Subcutaneous abdominal adipose tissue (tissue), 5 donors: ENCODE measurements around the gene C4orf50.

ENCODE experiments used
- H3K27ac ChIP-seq: one replicate; pipeline ENCODE4 v1.7.0; 2013; ENCODE audit warnings: low read depth, mild to moderate bottlenecking, inconsistent platforms, low read length, moderate library complexity
- H3K27me3 ChIP-seq, 5 donors: one replicate each; pipeline ENCODE4 v1.7.0; 2013; ENCODE audit warnings: low read length in 5 of 5, inconsistent platforms in 1 of 5; ENCODE audit not compliant: control insufficient read depth in 5 of 5, insufficient read depth in 4 of 5
- H3K36me3 ChIP-seq, 5 donors: one replicate each; pipeline ENCODE4 v1.7.0; 2013; ENCODE audit warnings: low read length in 5 of 5; ENCODE audit not compliant: control insufficient read depth in 5 of 5, insufficient read depth in 5 of 5
- H3K4me1 ChIP-seq, 5 donors: one replicate each; pipeline ENCODE4 v1.7.0; 2013; ENCODE audit warnings: low read length in 5 of 5, mild to moderate bottlenecking in 3 of 5, moderate library complexity in 1 of 5; ENCODE audit not compliant: control insufficient read depth in 5 of 5, insufficient read depth in 5 of 5
- H3K4me3 ChIP-seq, 5 donors: one replicate each; pipeline ENCODE4 v1.7.0; 2013; ENCODE audit warnings: low read length in 5 of 5, low read depth in 1 of 5
- H3K9ac ChIP-seq, 5 donors: one replicate each; pipeline ENCODE4 v1.7.0; 2013; ENCODE audit warnings: low read length in 5 of 5, mild to moderate bottlenecking in 4 of 5, moderate library complexity in 3 of 5
- H3K9me3 ChIP-seq, 5 donors: one replicate each; pipeline ENCODE4 v1.7.0; 2013; ENCODE audit warnings: low read length in 5 of 5; ENCODE audit not compliant: control insufficient read depth in 5 of 5
- donor health status: healthy.
- donor health status: healthy.
- donor health status: healthy.
- donor health status: healthy.
- donor health status: healthy.

The C4orf50 gene

GRCh38 chr4:5900844-5901243 lies 117.4 kb downstream of the C4orf50 start:
- Histone ChIP-seq H3K4me3 (no peak overlapping the region), H3K27me3 (peaks cover 10 to 35% (median 20%) of the 10 kb centered on the region in 5 donors), H3K9me3 (peaks cover 0 to 12% (median 11%) of the 10 kb centered on the region in 5 donors), H3K27ac (no peak overlapping the region), H3K9ac (no peak overlapping the region), H3K36me3 (no peaks in the 10 kb centered on the region), H3K4me1 (no peaks in the 10 kb centered on the region)

- no peaks in the 10 kb centered on the region for H3K4me1 ChIP-seq
- H3K27ac ChIP-seq = no peak overlapping the region
- H3K9me3 ChIP-seq = peaks cover 0 to 12% (median 11%) of the 10 kb centered on the region in 5 donors
- H3K9ac ChIP-seq = no peak overlapping the region
- no peaks in the 10 kb centered on the region for H3K36me3 ChIP-seq
- H3K4me3 ChIP-seq = no peak overlapping the region
- H3K27me3 ChIP-seq = peaks cover 11 to 31% (median 24%) of the 10 kb centered on the region in 5 donors
These were observed 118.3 kb downstream of the C4orf50 start for GRCh38 chr4:5899881-5900280.

DNA sequence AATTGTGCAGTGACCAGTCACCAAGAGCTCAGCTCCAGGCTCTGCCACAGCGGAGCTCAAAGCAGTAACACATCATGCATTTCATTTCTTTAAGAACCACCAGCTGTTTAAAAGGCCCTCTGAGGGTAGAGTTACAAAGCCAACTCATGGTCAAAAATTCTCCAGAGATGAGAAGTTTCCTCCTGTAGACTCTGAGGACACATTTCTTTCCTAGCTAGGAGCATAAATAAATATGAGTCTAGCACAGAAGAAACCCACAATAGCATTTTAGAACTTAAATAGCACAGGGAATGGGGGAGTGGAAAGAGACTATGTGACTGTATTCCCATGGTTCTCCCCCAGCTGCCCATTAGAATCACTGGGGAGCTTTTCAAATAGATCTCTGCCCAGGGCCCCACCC lies 118.8 kb downstream of the C4orf50 start:
- H3K9me3 ChIP-seq = peaks cover 0 to 12% (median 11%) of the 10 kb centered on the region in 5 donors
- H3K27me3 ChIP-seq = peaks cover 7 to 32% (median 23%) of the 10 kb centered on the region in 5 donors
- H3K9ac ChIP-seq = no peak overlapping the region
- H3K27ac ChIP-seq = no peak overlapping the region
- no peak overlapping the region for H3K4me3 ChIP-seq
- no peaks in the 10 kb centered on the region for H3K4me1 ChIP-seq
- H3K36me3 ChIP-seq = no peaks in the 10 kb centered on the region

DNA sequence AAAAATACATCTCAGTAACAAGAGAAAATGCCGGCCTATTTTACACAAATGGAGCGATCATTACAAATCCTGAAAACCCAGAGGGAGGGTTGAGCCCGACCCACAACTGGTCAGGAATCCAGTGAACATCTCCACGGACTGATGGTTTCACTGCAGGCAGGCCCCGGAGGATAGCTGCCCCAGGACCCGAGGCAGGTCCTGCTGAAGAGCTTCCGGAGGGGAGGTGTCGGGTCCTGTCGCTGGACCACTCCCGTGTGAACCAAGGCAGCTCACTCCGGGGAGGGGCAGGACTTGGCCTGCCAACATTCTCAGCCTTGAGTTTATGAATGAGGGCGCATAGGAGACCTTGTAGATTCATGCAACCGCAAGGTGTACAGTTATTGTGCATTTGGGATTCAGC lies 120.6 kb downstream of the C4orf50 start:
- peaks cover 11 to 34% (median 30%) of the 10 kb centered on the region in 5 donors for H3K27me3 ChIP-seq
- peaks cover 0 to 16% (median 8%) of the 10 kb centered on the region in 5 donors for H3K9me3 ChIP-seq
- H3K4me1 ChIP-seq = peaks cover 0 to 3% (median 0%) of the 10 kb centered on the region in 5 donors
- H3K9ac ChIP-seq = no peak overlapping the region
- no peak overlapping the region for H3K27ac ChIP-seq
- no peak overlapping the region for H3K4me3 ChIP-seq
- H3K36me3 ChIP-seq = no peaks in the 10 kb centered on the region

DNA sequence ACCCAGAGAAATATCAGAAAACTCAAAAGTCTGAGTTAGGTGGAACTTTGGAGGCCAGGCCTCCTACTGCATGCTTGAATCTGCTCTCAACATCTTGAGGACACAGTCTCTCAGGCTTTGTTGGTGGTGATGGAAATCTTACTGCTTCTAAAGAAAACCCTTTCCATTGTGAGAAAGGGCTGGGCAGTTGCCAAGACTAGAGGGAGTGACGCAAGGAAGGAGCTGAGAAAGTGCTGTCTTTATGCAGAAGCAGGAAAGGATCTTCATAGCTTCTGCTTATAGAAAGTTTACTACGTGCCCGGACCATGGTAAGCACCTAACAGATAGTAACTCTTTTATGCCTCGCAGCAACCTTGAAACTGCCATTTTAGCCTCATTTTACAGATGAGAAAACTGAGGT lies 122.9 kb downstream of the C4orf50 start:
- H3K36me3 ChIP-seq = no peaks in the 10 kb centered on the region
- peaks cover 25 to 48% (median 46%) of the 10 kb centered on the region in 5 donors for H3K27me3 ChIP-seq
- no peak overlapping the region for H3K27ac ChIP-seq
- peaks cover 0 to 3% (median under 1%) of the 10 kb centered on the region in 5 donors for H3K4me1 ChIP-seq
- H3K4me3 ChIP-seq = no peak overlapping the region
- H3K9ac ChIP-seq = no peak overlapping the region
- peaks cover 0 to 16% (median 6%) of the 10 kb centered on the region in 5 donors for H3K9me3 ChIP-seq

- H3K27ac ChIP-seq = no peak overlapping the region
- peaks cover 35 to 57% (median 56%) of the 10 kb centered on the region in 5 donors for H3K27me3 ChIP-seq
- H3K9ac ChIP-seq = no peak overlapping the region
- peaks cover 0 to 16% (median 6%) of the 10 kb centered on the region in 5 donors for H3K9me3 ChIP-seq
- no peak overlapping the region for H3K4me3 ChIP-seq
- H3K4me1 ChIP-seq = peaks cover 0 to 5% (median 3%) of the 10 kb centered on the region in 5 donors
- no peaks in the 10 kb centered on the region for H3K36me3 ChIP-seq
These were observed 124.0 kb downstream of the C4orf50 start for GRCh38 chr4:5894266-5894665.

- Histone ChIP-seq H3K4me3 (no peak overlapping the region), H3K4me1 (peaks cover 0 to 5% (median 3%) of the 10 kb centered on the region in 5 donors), H3K9me3 (peaks cover 0 to 16% (median 6%) of the 10 kb centered on the region in 5 donors), H3K36me3 (no peaks in the 10 kb centered on the region), H3K27ac (no peak overlapping the region), H3K9ac (no peak overlapping the region), H3K27me3 (peaks cover 41 to 64% (median 63%) of the 10 kb centered on the region in 5 donors)
These were observed 124.6 kb downstream of the C4orf50 start for GRCh38 chr4:5893591-5893990.

- Histone ChIP-seq H3K4me1 (peaks cover 0 to 5% (median 3%) of the 10 kb centered on the region in 5 donors), H3K4me3 (no peak within 1 kb of the TSS)
These were observed 125.1 kb downstream of the C4orf50 start, which contains the start of gene CRMP1 for GRCh38 chr4:5893004-5893580. CRMP1 (minus strand) TSS chr4:5893086; CDS start chr4:5892969, 117 bp downstream.

DNA sequence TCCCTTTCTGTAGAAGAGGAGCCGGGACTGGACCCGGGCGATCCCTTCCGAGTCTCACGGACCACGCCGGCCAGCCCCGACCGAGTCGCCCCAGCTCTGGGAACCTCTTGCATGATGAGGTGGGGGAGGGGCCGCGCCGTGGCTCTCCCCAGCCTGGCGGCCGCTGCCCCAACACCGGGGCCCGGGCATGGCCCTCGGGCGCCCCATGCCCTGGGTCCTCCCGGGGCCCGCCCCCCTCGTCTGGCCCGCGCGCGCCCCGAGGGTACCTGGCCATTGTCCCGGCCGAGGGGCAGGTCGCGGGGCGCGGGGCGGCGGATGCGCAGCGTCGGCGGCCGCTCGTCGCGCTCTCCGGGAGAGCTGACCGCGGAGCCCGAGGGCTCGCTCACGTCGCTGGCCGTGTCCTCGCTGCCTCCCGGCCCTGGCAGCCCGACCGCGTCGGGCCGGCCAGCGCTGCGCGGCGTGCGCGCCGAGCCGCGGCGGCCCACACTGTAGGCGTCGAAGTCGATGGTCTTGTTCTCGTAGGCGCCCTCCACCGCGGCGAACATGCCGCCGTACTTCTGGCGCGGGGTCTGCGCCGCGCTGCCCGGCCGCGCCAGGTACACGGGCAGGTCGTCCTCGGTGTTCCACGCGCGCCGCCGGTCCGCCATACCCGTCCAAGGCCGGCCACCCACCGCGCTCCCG lies 125.8 kb downstream of the C4orf50 start:
- Histone ChIP-seq H3K9ac (no peak overlapping the region), H3K36me3 (no peaks in the 10 kb centered on the region), H3K4me1 (peaks cover 0 to 8% (median 7%) of the 10 kb centered on the region in 5 donors), H3K9me3 (peaks cover 0 to 12% (median 6%) of the 10 kb centered on the region in 5 donors), H3K27me3 (peaks cover 44 to 68% (median 66%) of the 10 kb centered on the region in 5 donors), H3K4me3 (no peak overlapping the region), H3K27ac (no peak overlapping the region)

More at GRCh38 chr4:5893004-5893580, 125.1 kb downstream of the C4orf50 start, which contains the start of gene CRMP1:
- H3K9me3 ChIP-seq = peaks cover 0 to 13% (median 6%) of the 10 kb centered on the region in 5 donors
- no peaks in the 10 kb centered on the region for H3K36me3 ChIP-seq
- H3K27ac ChIP-seq = no peak within 1 kb of the TSS
- no peak within 1 kb of the TSS for H3K9ac ChIP-seq
- H3K27me3 ChIP-seq = peaks cover 41 to 64% (median 62%) of the 10 kb centered on the region in 5 donors
